ENCODE results near the gene UGT1A5. TPM values are rescaled to one million over a fixed set of nuclear protein-coding genes. Genes with fewer than 3 reads are reported as not detected.
"Not testable (repeated sequence)": the region's sequence is repeated elsewhere in the genome, so short reads cannot be mapped to it uniquely, and the experiment has no call there.

UGT1A5 gene
- total RNA-seq, 1 donor from 2014 or later = not detected

DNA sequence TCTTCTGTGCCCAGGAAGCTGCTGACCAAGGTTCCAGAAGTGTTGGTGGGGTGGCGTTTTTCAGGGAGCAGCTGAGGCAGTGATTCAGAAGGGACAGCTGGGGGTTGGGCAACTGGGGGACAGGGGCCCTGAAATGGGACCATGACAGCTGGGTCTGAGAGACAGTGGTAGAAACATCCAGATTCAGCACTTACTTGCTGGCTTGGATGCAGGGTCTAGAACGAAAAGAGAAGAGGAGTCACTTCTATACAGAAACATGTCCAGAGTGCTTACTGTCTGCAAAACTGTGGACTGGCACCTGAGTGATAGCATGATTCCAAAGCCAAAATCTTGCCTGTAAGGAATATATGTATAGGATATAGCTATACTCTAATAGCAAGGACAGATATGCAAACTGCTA is 33.1 kb downstream of the UGT1A5 start:
- DNase-seq (ENCODE audit: low read depth) = not testable (repeated sequence)

DNA sequence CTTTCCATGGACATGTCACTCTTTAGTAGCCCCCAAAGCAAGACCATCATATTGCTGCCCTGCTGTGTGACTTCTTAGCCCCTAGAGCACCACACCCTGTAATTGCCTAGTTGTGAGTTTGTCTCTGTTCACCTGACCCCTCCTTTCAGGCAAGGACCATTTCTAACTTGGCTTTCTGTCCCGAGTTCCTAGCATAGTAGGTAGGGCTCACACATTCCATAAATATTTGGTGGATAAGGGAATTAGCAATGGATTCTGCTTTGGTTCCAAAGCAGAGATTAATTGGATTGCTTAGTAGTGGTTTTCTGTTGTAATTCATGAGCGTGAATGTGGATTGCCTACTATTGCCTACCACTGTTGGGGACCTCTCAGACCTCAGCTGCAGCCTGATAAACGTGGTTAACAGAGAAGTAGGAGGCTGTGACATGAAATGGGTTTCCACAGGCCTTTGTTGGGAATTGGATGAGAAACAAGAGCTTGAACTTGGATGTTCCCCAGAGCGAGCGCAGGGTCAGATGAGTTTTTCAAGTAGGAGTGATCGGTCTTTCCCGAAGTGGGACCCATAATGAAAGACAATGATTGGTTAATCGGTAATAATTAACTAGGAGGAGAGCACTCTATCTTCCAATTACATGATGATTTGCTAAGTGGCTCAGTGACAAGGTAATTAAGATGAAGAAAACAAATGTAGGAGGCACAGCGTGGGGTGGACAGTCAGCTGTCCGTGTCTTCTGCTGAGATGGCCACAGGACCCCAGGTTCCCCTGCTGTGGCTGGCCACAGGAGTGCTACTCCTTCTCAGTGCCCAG is 34.0 kb downstream of the UGT1A5 start:
- DNase-seq (ENCODE audit: low read depth) = no peak

DNA sequence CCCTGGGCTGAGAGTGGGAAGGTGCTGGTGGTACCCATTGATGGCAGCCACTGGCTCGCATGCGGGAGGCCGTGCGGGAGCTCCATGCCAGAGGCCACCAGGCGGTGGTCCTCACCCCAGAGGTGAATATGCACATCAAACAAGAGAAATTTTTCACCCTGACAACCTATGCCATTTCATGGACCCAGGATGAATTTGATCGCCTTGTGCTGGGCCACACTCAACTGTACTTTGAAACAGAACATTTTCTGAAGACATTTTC is 34.5 kb downstream of the UGT1A5 start:
- no peak for DNase-seq (ENCODE audit: low read depth)

DNA sequence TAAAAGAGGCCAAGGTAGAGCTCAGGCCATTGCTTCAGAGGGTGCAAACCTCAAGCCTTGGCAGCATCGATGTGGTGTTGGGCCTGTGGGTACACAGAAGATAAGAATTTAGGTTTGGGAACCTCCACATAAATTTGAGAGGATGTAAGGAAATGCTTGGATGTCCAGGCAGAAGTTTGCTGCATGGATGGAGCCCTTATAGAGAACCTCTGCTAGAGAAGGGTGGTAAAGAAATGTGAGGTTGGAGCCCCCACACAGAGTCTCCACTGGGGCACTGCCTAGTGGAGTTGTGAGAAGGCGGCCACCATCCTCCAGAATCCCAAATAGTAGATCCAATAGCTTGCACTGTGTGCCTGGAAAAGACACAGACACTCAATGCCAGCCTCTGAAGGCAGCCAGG is 38.0 kb downstream of the UGT1A5 start:
- DNase-seq (ENCODE audit: low read depth) = not testable (repeated sequence)

DNA sequence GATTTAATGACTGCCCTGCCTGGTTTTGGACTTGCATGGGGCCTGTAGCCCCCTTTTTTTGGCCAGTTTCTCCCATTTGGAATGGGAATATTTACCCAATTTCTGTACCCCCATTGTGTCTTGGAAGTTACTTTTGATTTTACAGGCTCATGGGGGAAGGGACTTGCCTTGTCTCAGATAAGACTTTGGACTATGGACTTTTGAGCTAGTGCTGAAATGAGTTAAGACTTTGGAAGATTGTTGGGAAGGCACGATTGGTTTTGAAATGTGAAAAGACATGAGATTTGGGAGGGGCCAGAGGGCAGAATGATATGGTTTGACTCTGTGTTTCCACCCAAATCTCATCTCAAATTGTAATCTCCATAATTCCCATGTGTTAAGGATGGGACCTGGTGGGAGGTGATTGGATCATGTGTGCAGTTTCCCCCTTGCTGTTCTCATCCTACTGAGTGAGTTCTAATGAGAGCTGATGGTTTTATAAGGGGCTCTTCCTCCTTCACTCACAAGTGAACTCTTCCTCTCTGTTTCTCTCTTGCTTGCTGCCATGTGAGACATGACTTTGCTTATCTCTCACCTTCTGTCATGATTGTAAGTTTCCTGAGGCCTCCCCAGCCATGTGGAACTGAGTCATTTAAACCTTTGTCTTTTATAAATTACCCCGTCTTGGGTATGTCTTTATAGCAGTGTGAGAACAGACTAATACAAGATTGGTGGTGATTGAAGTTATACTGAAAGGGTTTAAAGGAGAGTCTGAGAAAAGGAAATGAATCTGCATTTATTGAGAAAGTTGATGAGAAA is 38.7 kb downstream of the UGT1A5 start:
- DNase-seq (ENCODE audit: low read depth) = not testable (repeated sequence)

DNA sequence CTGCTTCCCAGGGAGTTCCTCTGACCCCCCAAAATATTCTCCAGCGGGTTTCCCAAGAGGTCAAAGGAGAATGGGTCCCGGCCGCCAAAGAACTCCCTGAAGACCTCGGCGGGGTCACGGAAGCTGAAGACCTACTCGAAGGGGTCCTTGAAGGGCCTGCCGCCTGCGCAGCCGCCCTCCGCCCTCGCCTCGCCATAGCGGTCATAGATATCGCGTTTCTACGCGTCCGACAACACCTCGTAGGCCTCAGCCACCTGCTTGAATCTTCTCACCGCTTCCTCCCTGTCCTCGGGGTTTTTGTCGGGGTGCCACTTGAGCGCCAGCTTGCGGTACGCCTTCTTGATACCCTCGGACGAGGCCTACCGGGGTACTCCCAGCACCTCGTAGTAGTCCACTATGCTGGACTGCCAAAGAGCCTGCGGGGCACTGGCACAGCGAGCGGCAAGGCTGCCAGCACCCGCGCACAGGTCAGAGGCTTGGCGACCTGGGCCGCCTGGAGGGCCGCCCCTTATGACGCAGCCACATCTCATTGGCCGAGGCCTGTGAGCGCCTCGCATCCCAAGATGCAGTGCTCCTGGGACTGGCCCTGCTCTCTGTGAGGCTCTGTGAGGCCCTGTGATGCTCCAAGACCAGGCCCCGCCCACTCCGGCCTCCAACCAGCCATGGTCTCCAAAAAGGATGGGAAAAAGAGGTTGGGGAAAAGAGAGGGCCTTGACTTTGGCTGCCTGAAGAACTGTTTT is 42.3 kb downstream of the UGT1A5 start:
- no peak for DNase-seq (ENCODE audit: low read depth)

DNA sequence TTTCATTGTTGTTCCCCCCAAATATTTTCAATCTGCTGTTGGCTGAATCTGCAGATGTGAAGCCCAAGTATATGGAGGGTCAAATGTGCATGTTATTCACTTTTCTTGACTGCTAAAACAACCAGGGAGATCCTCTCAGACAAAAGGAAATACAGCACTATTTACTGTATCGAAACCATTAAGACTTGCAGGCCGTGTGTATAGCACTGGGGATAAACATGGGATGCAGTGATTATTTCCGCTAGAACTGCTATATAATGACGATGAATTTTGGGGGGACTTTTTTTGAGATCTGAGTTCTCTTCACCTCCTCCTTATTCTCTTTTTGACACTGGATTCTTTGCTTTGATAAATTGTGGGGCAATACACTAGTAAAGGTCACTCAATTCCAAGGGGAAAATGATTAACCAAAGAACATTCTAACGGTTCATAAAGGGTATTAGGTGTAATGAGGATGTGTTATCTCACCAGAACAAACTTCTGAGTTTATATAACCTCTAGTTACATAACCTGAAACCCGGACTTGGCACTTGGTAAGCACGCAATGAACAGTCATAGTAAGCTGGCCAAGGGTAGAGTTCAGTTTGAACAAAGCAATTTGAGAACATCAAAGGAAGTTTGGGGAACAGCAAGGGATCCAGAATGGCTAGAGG is 43.8 kb downstream of the UGT1A5 start:
- DNase-seq (ENCODE audit: low read depth) = no peak

DNA sequence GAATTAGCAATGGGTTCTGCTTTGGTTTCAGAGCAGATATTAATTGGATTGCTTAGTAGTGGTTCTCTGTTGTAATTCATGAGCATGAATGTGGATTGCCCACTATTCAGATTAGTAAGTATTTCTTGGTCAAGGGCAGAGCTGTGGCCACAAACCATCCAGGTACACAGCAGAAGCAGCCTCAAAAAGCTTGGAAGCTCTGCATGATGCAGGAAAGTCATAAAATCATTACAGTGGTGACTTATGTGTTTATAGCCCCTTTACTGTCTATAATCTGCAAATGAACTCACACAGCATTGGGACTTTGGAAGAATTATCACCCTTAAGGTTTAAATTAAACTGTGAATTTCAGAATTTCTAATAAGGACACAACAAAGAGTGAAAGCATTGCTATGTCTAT is 45.4 kb downstream of the UGT1A5 start:
- no peak for DNase-seq (ENCODE audit: low read depth)

DNA sequence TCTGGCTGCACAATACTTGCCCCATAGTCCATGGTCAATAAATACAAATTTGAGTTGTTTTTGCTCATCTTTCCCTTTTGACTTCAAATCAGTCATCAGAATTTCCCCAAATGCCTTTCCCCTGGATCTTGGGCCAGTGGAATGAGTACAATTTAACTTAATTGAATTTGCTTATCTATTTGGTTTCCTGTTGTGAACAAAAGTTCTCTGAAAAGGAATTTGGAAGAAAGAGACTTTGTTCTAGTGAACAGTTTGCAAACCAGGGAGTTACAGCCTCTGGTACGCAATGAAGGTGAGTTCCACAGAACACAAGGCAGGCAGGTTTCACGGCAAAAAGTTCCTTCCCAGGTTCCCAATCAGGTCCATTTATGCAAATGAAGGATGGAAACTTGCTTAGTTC is 46.1 kb downstream of the UGT1A5 start:
- no peak for DNase-seq (ENCODE audit: low read depth)

- no peak for DNase-seq (ENCODE audit: low read depth)
Measured at GRCh38 chr2:233760043-233760442, 47.3 kb downstream of the UGT1A5 start, which contains the start of gene UGT1A1. TSS of gene UGT1A1 (plus strand) at chr2:233760270. CDS start at chr2:233760288, 18 bp downstream.

DNA sequence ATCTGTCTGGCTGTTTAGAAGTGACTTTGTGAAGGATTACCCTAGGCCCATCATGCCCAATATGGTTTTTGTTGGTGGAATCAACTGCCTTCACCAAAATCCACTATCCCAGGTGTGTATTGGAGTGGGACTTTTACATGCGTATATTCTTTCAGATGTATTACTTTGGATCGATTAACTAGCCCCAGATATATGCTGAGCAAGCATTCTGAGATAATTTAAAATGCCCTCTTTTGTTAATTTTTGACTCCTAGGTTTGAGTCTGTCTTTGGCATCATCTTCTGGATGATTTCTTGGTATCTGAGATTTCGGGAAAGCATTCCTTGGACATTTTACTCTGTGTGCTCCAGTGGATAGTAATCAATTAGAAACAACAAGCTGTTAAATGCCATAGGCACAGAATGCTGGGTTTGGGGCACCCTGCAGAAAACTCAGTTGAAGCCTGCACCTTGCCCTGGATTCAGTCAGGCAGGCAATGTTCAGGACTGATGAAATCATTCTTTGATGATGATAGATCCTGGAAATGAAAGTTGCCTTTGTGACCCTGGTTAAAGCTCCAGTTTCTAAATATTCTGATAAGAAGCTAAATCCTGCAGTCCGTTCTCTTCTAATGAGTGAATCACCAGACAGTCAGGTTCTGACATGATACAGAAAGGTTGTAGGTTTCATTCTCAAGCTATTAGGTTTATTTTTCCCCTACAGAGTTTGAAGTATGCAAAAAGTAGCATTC is 48.5 kb downstream of the UGT1A5 start:
- DNase-seq (ENCODE audit: low read depth) = no peak

DNA sequence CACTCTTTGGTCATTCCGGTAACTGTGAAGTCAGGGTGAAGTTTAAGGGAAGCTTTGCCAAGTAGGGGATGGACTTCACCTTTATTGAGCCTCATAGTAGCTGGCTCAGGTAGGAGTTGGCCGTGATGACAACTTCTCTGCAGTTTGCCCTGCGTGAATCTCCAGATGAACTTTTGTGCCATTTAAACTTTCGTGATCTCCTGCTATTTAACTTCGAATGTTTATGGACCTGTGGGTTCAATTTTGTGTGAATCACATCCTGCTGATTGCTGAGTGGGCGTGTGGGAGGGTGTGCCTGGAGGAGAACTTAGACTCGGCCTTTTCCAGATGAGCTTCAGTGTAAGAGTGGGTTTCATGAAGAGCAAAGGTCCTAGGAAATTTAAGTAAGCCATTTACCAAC is 51.6 kb downstream of the UGT1A5 start:
- no peak for DNase-seq (ENCODE audit: low read depth)

- DNase-seq (ENCODE audit: low read depth) = no peak
Measured at GRCh38 chr2:233764761-233765160, 52.1 kb downstream of the UGT1A5 start.

DNA sequence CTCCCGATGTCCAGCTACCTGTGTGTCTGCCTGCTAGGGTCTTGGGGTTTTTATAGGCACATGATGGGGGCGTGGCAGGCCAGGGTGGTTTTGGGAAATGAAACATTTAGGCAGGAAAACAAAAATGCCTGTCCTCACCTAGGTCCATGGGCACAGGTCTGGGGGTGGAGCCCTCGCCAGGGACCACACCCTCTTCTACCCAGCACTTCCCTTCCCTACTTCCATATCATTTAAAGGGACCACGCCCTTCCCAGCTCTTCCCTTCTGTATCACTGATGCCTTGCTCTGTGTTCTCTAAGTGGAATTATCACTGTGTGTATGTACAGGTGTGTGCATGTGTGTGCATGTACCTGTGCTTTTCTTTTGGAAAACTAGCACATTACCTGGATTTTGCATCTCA is 53.7 kb downstream of the UGT1A5 start:
- DNase-seq (ENCODE audit: low read depth) = no peak

DNA sequence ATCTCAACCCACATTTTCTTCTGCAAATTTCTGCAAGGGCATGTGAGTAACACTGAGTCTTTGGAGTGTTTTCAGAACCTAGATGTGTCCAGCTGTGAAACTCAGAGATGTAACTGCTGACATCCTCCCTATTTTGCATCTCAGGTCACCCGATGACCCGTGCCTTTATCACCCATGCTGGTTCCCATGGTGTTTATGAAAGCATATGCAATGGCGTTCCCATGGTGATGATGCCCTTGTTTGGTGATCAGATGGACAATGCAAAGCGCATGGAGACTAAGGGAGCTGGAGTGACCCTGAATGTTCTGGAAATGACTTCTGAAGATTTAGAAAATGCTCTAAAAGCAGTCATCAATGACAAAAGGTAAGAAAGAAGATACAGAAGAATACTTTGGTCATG is 55.4 kb downstream of the UGT1A5 start:
- no peak for DNase-seq (ENCODE audit: low read depth)

- no peak for DNase-seq (ENCODE audit: low read depth)
Measured at GRCh38 chr2:233769260-233769659, 56.6 kb downstream of the UGT1A5 start.

DNA sequence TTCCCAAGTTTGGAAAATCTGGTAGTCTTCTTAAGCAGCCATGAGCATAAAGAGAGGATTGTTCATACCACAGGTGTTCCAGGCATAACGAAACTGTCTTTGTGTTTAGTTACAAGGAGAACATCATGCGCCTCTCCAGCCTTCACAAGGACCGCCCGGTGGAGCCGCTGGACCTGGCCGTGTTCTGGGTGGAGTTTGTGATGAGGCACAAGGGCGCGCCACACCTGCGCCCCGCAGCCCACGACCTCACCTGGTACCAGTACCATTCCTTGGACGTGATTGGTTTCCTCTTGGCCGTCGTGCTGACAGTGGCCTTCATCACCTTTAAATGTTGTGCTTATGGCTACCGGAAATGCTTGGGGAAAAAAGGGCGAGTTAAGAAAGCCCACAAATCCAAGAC is 59.4 kb downstream of the UGT1A5 start:
- DNase-seq (ENCODE audit: low read depth) = no peak

GRCh38 chr2:233772583-233772982 is 59.9 kb downstream of the UGT1A5 start:
- DNase-seq (ENCODE audit: low read depth) = no peak

GRCh38 chr2:233773854-233774253 is 61.1 kb downstream of the UGT1A5 start:
- no peak for DNase-seq (ENCODE audit: low read depth)

DNA sequence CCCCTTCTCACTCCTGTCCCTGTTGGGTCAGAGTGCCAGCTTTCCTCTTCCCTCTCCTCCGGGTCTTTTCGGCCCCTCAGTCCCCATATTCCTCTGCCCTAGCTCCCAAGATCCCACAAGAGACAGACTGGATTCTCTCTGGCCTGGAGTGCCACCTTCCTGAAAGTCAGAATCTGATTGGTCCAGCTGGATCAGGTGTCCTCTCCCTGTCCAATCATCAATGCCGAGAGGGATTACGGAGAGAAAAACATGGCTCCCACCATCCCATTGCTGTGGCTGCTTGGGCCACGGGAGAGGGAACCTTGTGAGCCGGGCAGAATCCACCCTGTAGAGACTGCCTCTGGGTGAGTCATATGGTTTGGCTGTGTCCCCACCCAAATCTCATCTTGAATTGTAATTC is 62.7 kb downstream of the UGT1A5 start:
- DNase-seq (ENCODE audit: low read depth) = no peak

DNA sequence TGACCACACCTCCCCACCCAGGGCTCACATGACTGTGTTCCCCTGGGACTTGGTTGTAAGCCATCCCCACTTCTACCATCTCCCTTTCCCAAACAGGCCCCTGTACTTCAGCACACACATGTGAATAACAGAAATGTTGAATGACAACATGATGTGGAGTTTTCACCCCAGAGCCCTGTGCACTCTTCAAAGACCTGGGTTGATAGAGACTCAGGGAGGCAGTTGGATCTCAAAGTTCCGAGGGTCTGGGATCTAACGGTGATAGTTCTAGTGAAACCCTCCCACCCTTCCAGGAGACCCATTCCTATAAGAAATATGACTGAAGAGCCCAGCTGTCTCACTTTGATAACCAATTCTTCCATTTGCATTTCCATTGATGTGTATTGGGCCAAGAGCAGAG is 65.3 kb downstream of the UGT1A5 start, which contains the start of gene MROH2A:
TSS of gene MROH2A (plus strand) at position 301 of the 400 bp plus-strand sequence. CDS start 1,029 bp downstream, outside the sequence.
- no peak for DNase-seq (ENCODE audit: low read depth)

Data from myocyte (in vitro differentiated cells).